ENCODE measurements around the gene NEB. TPM values are rescaled to one million over a fixed set of nuclear protein-coding genes. Genes with fewer than 3 reads are reported as not detected.
"Not testable (repeated sequence)": the region's sequence is repeated elsewhere in the genome, so short reads cannot be mapped to it uniquely, and the experiment has no call there.

Gene NEB
- total RNA-seq, 1 donor from 2014 or later, result 1.0 TPM

DNA sequence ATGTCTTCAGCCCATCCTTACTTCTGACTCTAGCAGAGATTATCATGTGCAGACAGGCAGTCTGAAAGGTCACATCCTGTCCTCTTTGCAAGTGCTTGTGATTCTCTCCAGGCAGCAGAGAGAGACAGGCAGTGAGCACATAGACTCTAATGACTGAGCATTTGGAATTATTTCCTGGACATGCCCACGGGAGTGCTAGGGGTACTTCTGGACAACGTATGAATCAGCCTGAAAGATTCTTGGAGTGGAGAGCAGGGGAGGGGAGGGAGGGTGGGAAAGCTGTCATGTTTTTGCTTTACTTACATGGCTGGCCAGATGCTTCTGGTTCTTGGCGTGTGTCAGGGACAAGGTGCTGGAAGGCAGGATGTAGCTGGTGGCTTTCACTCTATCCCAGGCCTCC lies 174.0 kb downstream of the NEB start:
- no peaks in the 10 kb centered on the region for H3K36me3 Mint-ChIP-seq (ENCODE audit: low read depth)
- H3K9me3 Mint-ChIP-seq (ENCODE audit: low read depth), result peaks cover 2% of the 10 kb centered on the region
- no peaks in the 10 kb centered on the region for H3K27me3 Mint-ChIP-seq (ENCODE audit: low read depth)
- peak overlapping the region; percentile 70 for H3K27ac Mint-ChIP-seq (ENCODE audit: unreplicated experiment)
- no peak overlapping the region for H3K4me3 Mint-ChIP-seq (ENCODE audit: unreplicated experiment)
- peaks cover 26% of the 10 kb centered on the region for H3K4me1 Mint-ChIP-seq (ENCODE audit: low read depth)
- no peak for DNase-seq (ENCODE audit: low spot score)
- TF ChIP-seq, protein P1, sequence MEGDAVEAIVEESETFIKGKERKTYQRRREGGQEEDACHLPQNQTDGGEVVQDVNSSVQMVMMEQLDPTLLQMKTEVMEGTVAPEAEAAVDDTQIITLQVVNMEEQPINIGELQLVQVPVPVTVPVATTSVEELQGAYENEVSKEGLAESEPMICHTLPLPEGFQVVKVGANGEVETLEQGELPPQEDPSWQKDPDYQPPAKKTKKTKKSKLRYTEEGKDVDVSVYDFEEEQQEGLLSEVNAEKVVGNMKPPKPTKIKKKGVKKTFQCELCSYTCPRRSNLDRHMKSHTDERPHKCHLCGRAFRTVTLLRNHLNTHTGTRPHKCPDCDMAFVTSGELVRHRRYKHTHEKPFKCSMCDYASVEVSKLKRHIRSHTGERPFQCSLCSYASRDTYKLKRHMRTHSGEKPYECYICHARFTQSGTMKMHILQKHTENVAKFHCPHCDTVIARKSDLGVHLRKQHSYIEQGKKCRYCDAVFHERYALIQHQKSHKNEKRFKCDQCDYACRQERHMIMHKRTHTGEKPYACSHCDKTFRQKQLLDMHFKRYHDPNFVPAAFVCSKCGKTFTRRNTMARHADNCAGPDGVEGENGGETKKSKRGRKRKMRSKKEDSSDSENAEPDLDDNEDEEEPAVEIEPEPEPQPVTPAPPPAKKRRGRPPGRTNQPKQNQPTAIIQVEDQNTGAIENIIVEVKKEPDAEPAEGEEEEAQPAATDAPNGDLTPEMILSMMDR (IDR thresholded peaks at IDR 0.05), result no peak

DNA sequence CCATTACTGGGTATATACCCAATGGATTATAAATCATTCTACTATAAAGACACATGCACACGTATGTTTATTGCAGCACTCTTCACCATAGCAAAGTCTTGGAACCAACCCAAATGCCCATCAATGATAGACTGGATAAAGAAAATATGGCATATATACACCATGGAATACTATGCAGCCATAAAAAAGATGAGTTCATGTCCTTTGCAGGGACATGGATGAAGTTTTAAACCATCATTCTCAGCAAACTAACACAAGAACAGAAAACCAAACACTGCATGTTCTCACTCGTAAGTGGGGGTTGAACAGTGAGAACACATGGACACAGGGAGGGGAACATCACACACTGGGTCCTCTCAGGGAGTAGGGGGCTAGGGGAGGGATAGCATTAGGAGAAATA lies 174.8 kb downstream of the NEB start:
- H3K36me3 Mint-ChIP-seq (ENCODE audit: low read depth); H3K27me3 Mint-ChIP-seq (ENCODE audit: low read depth); H3K9me3 Mint-ChIP-seq (ENCODE audit: low read depth); H3K4me3 Mint-ChIP-seq (ENCODE audit: unreplicated experiment); DNase-seq (ENCODE audit: low spot score): not testable (repeated sequence)
- H3K4me1 Mint-ChIP-seq (ENCODE audit: low read depth), result peaks cover 33% of the 10 kb centered on the region
- H3K27ac Mint-ChIP-seq (ENCODE audit: unreplicated experiment), result peak overlapping the region; percentile 25

DNA sequence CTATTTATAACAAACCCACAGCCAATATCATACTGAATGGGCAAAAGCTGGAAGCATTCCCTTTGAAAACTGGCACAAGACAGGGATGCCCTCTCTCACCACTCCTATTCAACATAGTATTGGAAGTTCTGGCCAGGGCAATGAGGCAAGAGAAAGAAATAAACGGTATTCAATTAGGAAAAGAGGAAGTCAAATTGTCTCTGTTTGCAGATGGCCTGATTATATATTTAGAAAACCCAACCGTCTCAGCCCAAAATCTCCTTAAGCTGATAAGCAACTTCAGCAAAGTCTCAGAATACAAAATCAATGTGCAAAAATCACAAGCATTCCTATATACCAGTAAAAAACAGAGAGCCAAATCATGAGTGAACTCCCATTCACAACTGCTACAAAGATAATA lies 176.4 kb downstream of the NEB start:
- H3K27me3 Mint-ChIP-seq (ENCODE audit: low read depth); DNase-seq (ENCODE audit: low spot score); H3K27ac Mint-ChIP-seq (ENCODE audit: unreplicated experiment); H3K9me3 Mint-ChIP-seq (ENCODE audit: low read depth); H3K36me3 Mint-ChIP-seq (ENCODE audit: low read depth); H3K4me3 Mint-ChIP-seq (ENCODE audit: unreplicated experiment): not testable (repeated sequence)
- peaks cover 33% of the 10 kb centered on the region for H3K4me1 Mint-ChIP-seq (ENCODE audit: low read depth)

DNA sequence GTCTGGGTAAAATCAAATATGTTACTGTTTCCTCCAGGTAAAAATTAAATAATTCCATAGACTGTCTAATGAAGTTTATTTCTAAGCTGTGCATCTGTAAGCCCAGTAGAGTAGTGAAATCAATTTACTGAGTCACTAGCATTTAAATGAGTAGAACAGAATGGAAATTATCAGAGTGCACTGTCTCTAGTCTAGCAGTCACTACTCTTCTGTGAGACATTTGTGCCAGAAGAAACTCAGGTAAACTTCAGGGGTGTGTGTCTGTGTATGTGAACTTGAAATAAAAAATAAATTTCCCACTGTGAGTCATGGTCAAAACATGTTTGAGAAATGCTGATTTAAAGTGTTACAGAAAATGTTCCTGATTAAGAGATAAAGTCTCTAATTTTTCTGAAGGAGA lies 178.2 kb downstream of the NEB start:
- H3K9me3 Mint-ChIP-seq (ENCODE audit: low read depth), result peaks cover 2% of the 10 kb centered on the region
- H3K36me3 Mint-ChIP-seq (ENCODE audit: low read depth), result peaks cover 5% of the 10 kb centered on the region
- no peak overlapping the region for H3K27ac Mint-ChIP-seq (ENCODE audit: unreplicated experiment)
- TF ChIP-seq, protein P1 (IDR thresholded peaks at IDR 0.05), result no peak
- H3K4me3 Mint-ChIP-seq (ENCODE audit: unreplicated experiment), result no peak overlapping the region
- no peak for DNase-seq (ENCODE audit: low spot score)
- no peaks in the 10 kb centered on the region for H3K27me3 Mint-ChIP-seq (ENCODE audit: low read depth)
- peaks cover 33% of the 10 kb centered on the region for H3K4me1 Mint-ChIP-seq (ENCODE audit: low read depth)

DNA sequence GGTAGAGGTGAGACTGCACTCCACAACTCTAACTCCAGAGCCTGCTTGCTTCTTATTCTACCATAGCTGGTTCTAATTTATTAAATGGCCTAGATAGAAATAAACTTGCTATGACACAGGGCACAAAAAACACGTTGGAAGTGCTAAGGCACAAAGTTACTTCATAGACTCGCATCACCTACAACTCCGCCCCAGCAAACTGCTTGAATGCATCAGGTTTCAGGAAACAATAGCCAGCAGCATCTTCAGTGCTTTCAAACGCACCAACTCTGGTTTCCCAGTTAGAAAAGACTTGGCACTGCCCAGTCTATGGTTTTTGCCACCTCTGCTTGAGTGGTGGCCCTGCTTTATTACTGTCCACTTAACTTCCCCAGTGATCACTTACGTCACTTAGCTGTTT lies 182.0 kb downstream of the NEB start:
- TF ChIP-seq, protein P1 (IDR thresholded peaks at IDR 0.05), result no peak
- H3K27me3 Mint-ChIP-seq (ENCODE audit: low read depth), result no peaks in the 10 kb centered on the region

DNA sequence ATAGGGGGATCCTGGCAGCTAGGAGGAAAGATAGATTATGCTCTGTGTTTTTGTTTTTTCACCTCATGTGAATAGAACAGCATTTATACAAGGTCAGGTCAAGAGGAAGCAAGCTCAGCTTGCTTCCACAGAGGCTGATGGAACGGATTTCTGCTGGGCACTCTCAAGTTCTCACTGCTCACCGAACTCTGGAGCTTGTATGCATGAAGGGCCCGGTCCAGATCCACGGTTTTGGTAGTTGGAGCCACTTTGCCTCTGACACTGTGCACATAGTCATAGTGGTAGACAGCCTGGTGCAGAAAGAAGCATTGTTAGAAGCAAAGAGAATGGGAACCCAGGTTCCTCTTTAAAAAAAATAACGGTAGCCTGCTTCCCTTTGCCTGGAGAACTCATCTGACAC lies 182.7 kb downstream of the NEB start:
- Mint-ChIP-seq H3K27me3 (ENCODE audit: low read depth) (no peaks in the 10 kb centered on the region), H3K9me3 (ENCODE audit: low read depth) (no peaks in the 10 kb centered on the region), H3K4me1 (ENCODE audit: low read depth) (peaks cover 18% of the 10 kb centered on the region), H3K27ac (ENCODE audit: unreplicated experiment) (no peak overlapping the region), H3K36me3 (ENCODE audit: low read depth) (peaks cover 6% of the 10 kb centered on the region), H3K4me3 (ENCODE audit: unreplicated experiment) (no peak overlapping the region)
- TF ChIP-seq, protein P1 (IDR thresholded peaks at IDR 0.05), result no peak
- no peak for DNase-seq (ENCODE audit: low spot score)

More for the DNA sequence above, 182.0 kb downstream of the NEB start:
- no peaks in the 10 kb centered on the region for H3K9me3 Mint-ChIP-seq (ENCODE audit: low read depth)
- no peak overlapping the region for H3K4me3 Mint-ChIP-seq (ENCODE audit: unreplicated experiment)
- H3K27ac Mint-ChIP-seq (ENCODE audit: unreplicated experiment), result no peak overlapping the region
- peaks cover 5% of the 10 kb centered on the region for H3K36me3 Mint-ChIP-seq (ENCODE audit: low read depth)
- H3K4me1 Mint-ChIP-seq (ENCODE audit: low read depth), result peaks cover 18% of the 10 kb centered on the region
- DNase-seq (ENCODE audit: low spot score), result no peak
